HG02642 (cell line): ENCODE results near the gene DLK1.

Experiments used
- ATAC-seq: cut with Tn5 transposase; IDR thresholded peaks from one replicate; pipeline ENCODE4 v1.9.1; 2021; ENCODE audit warnings: mild to moderate bottlenecking; ENCODE audit not compliant: unreplicated experiment, poor library complexity

DLK1 gene

GRCh38 chr14:100748944-100749343, 22.3 kb downstream of the DLK1 start:
- no peak for ATAC-seq

GRCh38 chr14:100749967-100750597, 23.4 kb downstream of the DLK1 start:
- no peak for ATAC-seq

DNA sequence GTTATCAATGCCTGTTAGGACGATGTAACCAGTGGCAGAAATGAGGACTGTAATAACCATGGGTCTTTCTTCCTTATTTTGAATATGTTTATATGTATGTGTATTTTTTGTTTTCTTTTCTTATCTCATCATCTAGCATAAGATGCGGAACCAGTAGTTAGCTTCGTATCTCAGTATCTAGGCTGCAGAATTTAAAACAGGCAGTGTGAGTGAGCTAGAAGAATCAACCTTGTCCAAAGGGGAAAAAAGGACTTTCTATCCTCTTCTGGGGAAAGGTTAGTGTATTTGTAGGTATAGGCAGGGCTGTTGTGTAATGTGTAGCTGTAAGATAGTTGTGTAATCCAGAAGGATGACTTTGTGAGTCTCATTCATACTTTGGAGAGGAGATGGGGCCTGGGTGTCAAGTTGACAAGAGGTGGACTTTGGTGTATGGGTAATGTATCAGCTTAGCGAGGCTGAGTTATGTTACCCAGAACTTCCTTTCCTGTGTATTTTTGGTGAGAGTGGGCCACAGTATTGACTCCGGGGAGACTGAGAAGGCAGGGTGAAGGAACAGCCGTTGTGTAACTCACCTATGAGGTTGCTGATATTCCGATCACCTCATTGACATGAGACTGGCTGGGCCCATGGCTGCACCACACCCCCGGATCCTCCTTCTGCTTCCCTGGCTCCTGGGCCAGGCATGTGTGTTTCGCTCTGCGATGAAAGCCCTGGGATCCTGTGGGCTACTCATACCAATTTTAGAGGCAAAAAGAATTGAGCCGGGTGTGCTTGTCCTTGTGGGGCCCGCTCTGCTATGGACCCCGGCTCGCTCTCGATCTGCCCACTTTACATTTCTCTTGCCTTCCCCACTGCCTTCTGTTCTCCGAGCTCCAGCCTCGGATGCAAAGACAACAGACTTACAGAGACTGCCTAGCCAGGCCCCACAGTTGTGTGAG, 24.3 kb downstream of the DLK1 start:
- no peak for ATAC-seq

GRCh38 chr14:100754020-100754419, 27.3 kb downstream of the DLK1 start:
- ATAC-seq = no peak

- ATAC-seq = no peak
Measured at GRCh38 chr14:100755649-100756048, 29.0 kb downstream of the DLK1 start.

DNA sequence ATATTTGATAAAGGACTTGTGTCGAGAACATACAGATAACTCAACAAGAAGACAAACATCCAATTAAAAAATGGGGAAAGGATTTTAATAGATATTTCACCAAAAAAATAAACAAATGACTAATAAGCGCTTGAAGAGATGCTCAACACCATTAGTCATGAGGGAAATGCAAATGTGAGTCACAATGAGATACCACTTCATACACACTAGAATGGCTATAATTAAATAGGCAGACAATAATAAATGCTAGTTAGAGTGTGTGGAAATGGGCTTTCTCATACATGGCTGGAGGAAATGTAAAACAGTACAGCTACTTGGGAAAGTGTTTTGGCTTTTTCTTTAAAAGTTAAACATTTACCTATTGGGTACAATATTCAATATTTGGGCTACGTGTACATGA, 34.8 kb downstream of the DLK1 start:
- no peak for ATAC-seq

GRCh38 chr14:100762089-100762515, 35.4 kb downstream of the DLK1 start:
- no peak for ATAC-seq

- ATAC-seq = no peak
Measured at GRCh38 chr14:100762901-100763300, 36.2 kb downstream of the DLK1 start.

GRCh38 chr14:100764471-100765115, 37.9 kb downstream of the DLK1 start:
- ATAC-seq = no peak

GRCh38 chr14:100765296-100765695, 38.6 kb downstream of the DLK1 start:
- no peak for ATAC-seq

DNA sequence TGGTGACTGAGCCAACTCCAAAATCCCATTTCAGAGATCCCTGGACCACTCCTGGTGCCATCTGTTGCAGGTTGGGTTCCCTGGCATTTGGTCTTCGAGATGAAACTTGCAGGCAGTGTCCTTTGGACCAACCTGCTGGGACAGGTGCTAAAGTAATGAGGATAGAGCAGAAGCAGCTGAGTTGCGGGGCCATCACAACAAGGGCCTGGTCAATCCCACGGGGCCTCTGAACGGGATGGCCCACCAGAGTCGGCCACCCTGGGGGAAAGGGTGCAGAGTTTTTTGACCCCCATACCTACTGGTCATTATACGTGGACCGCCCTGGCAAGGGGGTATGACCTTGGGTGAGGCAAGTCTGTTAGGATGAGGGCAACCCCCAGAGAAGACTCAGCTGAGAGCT, 39.3 kb downstream of the DLK1 start:
- no peak for ATAC-seq

DNA sequence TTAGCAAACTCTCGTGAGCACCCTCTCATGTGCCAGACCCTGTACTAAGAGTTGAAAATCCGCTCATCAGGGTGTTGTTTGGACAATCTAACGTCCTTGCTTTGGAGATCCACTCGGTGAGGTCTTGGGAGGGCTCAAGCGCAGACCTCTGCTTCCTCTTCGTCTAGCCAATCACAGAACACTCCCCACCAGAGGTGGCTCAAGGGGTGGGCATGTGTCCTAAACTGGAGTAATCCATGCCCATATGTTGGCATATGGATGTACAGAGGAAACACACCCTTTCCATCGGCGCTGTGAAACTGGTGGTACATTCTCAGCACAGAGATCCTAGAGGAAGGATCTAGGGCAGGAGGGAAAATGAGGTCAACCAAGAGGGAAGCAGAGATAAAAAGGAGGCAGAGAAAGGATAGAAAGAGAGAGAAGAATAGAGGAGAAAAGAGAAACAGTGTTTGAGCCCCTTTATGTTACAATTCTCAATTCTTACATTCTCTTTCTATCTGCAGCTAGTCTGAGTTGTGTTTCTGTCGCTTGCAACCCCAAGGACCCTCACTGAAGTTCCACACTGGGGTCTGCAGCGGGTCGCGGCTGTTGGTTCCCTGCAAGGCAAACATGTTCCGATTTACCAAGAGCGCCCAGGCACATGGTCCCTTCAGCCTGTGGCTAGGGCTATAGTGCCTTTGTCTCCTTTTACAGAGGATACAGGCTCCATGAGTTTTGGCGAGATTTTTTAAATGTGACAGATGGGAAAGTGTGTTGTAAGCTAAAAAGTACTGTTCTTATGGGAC, 40.5 kb downstream of the DLK1 start:
- no peak for ATAC-seq

GRCh38 chr14:100767788-100768536, 41.3 kb downstream of the DLK1 start:
- ATAC-seq = no peak

DNA sequence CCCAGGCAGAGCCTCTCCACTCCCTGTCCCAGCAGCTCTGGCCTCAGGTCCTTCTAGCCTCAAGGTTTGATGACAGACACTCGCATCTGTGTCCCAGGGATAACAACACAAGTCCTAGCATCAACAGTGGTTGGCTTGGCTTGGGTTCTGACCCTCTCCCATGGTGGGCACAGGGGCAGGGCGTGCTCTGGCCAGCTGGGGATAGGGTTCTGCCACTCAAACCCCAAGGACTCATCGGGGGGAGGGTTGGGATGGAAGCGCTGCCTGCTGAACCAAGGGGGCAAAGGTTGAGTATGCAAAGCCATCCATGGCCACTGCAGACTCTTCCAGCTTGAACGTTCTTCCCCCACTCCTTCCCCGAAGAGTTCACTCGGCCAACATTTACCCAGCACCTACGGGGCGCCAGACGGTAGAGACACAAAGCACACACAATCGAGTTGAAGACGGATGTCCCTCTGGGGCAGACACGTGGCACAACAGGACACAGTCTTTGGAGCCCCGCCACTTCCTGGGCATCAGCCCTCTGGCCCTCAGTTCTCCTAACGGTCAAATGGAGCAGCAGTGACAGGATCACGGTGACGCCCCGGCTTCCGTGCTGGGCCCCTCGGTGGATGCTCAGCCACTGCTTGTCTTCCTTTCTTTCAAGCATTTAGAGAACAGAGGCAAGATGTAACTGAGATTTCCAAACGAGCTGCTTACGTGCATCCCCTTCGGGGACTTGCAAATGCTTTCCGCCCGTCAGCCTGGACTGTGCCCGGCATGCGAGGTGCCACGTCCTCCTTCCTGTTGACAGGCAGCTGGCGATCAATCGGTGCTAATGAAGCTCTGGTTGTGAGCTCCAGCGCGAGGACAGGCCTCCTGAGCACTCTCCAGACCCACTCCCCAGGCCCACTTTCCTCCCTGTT, 42.6 kb downstream of the DLK1 start:
- ATAC-seq = no peak

DNA sequence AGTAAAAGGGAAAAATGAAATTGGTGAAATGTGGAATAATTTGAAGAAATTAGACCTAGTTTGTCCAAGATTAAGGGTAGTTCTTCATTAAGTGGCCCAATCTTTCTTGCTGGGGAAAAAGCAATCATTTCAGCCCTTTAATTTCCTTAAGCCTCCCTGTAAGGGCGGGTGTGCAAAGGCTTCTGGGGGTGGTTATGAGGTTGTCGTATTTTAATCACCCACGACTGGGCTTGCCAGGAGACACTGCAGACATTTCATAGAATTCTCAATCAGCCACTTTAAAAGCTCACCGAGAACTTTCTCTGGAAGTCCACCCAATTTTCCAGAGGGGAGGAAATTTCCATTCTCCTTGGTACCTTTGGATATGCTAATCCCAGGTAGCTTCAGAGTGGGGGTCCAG, 43.4 kb downstream of the DLK1 start:
- no peak for ATAC-seq

DNA sequence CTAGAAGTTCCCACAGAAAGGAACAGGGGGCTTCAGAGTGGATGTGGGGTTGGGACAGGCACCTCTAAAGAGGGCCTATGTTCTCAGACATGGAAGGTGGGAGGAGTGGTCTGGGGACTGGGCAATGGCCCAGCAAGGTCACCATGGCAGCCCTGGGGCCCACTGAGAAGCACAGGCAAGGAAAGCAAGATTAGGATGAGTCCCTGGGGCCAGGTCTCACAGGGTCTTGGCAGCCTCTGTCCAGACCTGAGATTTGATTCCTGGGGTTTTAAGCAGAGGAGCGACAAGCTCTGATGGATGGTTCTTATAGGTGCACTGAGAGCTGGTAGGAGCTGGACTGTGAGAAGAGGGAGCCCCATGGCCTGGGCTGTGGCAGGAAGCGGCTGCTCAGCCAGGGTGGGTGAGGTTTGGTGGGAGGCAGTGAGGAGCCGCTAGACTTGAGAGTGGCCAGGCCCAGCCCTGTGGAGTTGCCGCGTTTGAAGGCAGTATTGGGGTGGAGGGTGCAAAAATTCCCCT, 44.0 kb downstream of the DLK1 start:
- no peak for ATAC-seq

DNA sequence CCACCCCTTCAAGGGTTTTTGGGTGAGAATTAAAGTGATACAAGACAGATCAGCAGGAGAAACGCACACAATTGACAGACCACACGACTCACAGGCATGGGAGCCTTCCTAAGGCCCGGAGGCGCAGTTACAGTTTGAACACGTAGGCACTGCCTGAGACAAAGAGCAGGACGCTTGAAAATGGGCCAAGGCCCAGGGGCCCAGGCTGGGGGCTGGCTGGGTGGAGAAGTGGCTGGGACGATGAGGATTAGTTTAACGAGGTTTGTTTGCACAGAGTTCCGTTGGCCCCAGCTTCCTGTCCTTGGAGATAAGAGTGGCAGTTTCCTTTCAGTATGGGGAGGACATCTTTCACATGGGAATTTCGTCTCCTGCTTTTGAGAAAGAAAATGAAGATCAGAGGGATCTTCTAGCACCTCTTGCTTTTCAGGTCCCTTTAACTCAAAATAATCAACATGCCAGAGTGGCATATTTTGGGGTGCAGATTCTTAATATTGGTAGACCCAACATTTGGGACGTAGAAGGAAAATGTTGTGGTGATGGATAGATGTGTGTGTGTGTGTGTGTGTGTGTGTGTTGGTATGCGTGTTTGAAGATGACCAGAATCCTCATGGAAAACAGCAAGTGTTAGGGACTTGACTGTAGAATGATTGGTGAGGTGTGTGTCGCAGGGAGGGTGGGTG, 44.6 kb downstream of the DLK1 start:
- ATAC-seq = no peak

DNA sequence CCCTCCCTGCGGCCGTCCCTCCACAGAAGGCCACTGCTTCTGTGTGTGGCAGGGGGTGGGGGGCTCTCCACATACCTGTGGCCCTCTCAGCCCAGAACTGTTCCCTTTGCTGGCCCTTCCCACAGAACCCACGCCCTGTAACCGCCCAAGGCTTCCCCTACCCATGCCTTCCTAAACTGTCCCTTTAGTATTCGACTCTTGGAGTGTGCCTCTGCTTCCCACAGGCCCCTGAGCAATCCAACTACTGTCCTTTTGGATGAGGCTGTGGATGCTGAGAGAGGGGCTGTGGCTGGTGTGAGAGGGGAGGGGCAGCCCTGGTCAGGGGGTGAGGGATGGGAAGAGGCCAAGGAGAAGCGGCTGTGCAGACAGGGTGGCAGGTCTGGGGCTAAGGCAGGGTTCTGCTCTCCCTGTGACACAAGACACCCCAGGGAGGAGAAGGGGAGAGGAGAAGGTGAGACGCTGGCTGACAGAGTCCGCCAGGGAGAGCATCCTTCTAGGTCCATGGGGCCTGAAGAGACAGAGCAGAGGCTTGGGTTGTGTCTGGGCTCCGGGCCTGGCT, 46.0 kb downstream of the DLK1 start:
- no peak for ATAC-seq
